WTC11 (cell line): ENCODE results near the gene CENPA. TPM values are rescaled to one million over a fixed set of nuclear protein-coding genes. Genes with fewer than 3 reads are reported as not detected.

Source experiments
- ATAC-seq: fragments of 200-7000 bp; cut with Tn5 transposase; 2 replicates; pipeline ENCODE4 v1.10.0; 2021; ENCODE audit warnings: mild to moderate bottlenecking, moderate library complexity
- Bru-seq: library from RNA; stranded (reverse); fragments of 400-500 nt; gene quantifications from one replicate; lab custom pipeline; 2021; lab: Mats Ljungman, UMichigan
- CTCF ChIA-PET: fragments of 300-600 bp; sonication (Branson Sonifier 250); formaldehyde crosslinking; loops from one replicate; lab custom pipeline; 2021; ENCODE audit warnings: antibody characterized with exemption; lab: Charles Lee
- POLR2A ChIA-PET: fragments of 350-600 bp; sonication (Branson Sonifier 250); formaldehyde crosslinking; loops from one replicate; lab custom pipeline; 2021; ENCODE audit warnings: antibody characterized with exemption; lab: Charles Lee
- DNase-seq: peaks from one replicate; pipeline ENCODE4 v3.0.0; 2021; ENCODE audit warnings: low spot score
- H3K27ac Mint-ChIP-seq: 2 replicates; pipeline ENCODE4 v1.8.0; 2021; ENCODE audit warnings: mixed read lengths
- H3K27me3 Mint-ChIP-seq: 2 replicates; pipeline ENCODE4 v1.8.0; 2021; ENCODE audit warnings: low read depth, mild to moderate bottlenecking, moderate library complexity, mixed read lengths
- H3K36me3 Mint-ChIP-seq: 2 replicates; pipeline ENCODE4 v1.8.0; 2021; ENCODE audit warnings: mixed read lengths
- H3K4me1 Mint-ChIP-seq: 2 replicates; pipeline ENCODE4 v1.8.0; 2022; ENCODE audit warnings: mixed read lengths
- H3K4me3 Mint-ChIP-seq: 2 replicates; pipeline ENCODE4 v1.8.0; 2021; ENCODE audit warnings: mild to moderate bottlenecking, moderate library complexity, mixed read lengths
- H3K9me3 Mint-ChIP-seq: 2 replicates; pipeline ENCODE4 v1.8.0; 2021; ENCODE audit warnings: mixed read lengths
- CREB1 ChIP-seq: sonication (generic); formaldehyde crosslinking; IDR thresholded peaks from 2 replicates; pipeline ENCODE4 v1.8.0; 2023; ENCODE audit warnings: mild to moderate bottlenecking, missing genetic modification reagents
- ELF4 ChIP-seq: sonication (generic); formaldehyde crosslinking; IDR thresholded peaks from 2 replicates; pipeline ENCODE4 v1.8.1; 2022; ENCODE audit warnings: low read depth, mild to moderate bottlenecking, moderate library complexity, missing genetic modification reagents
- ESRRA ChIP-seq: sonication (generic); formaldehyde crosslinking; IDR thresholded peaks from 2 replicates; pipeline ENCODE4 v1.8.1; 2022; ENCODE audit warnings: mild to moderate bottlenecking, missing genetic modification reagents, borderline replicate concordance
- ETV6 ChIP-seq: sonication (generic); formaldehyde crosslinking; IDR thresholded peaks from 2 replicates; pipeline ENCODE4 v1.8.1; 2022; ENCODE audit warnings: mild to moderate bottlenecking, missing genetic modification reagents
- FOXK1 ChIP-seq: sonication (generic); formaldehyde crosslinking; IDR thresholded peaks from 2 replicates; pipeline ENCODE4 v1.8.0; 2022; ENCODE audit warnings: mild to moderate bottlenecking, moderate library complexity, missing genetic modification reagents
- GABPB1 ChIP-seq: sonication (generic); formaldehyde crosslinking; IDR thresholded peaks from 2 replicates; pipeline ENCODE4 v1.8.1; 2023; ENCODE audit warnings: mild to moderate bottlenecking, missing genetic modification reagents
- MYBL2 ChIP-seq: sonication (generic); formaldehyde crosslinking; IDR thresholded peaks from 2 replicates; pipeline ENCODE4 v1.8.1; 2023; ENCODE audit warnings: mild to moderate bottlenecking, moderate library complexity, missing genetic modification reagents
- NFE2L1 ChIP-seq: sonication (generic); formaldehyde crosslinking; IDR thresholded peaks from 2 replicates; pipeline ENCODE4 v1.8.1; 2023; ENCODE audit warnings: missing genetic modification reagents
- NFYB ChIP-seq: sonication (generic); formaldehyde crosslinking; conservative IDR thresholded peaks from 2 replicates; pipeline ENCODE4 v1.8.0; 2022; ENCODE audit warnings: low read depth, missing genetic modification reagents
- PREB ChIP-seq: sonication (generic); formaldehyde crosslinking; IDR thresholded peaks from 2 replicates; pipeline ENCODE4 v1.8.1; 2022; ENCODE audit warnings: mild to moderate bottlenecking, missing genetic modification reagents, moderate library complexity, borderline replicate concordance
- SMAD3 ChIP-seq: sonication (generic); formaldehyde crosslinking; IDR thresholded peaks from 2 replicates; pipeline ENCODE4 v1.8.0; 2022; ENCODE audit warnings: missing genetic modification reagents, mild to moderate bottlenecking, borderline replicate concordance
- SOX15 ChIP-seq: fragments of 250-450 bp; sonication (Bioruptor Pico); IDR thresholded peaks from 2 replicates; pipeline ENCODE4 v1.9.0; 2021; ENCODE audit warnings: mild to moderate bottlenecking
- SP1 ChIP-seq: sonication (generic); formaldehyde crosslinking; conservative IDR thresholded peaks from 2 replicates; pipeline ENCODE4 v1.8.1; 2022; ENCODE audit warnings: missing genetic modification reagents
- TEAD1 ChIP-seq: sonication (generic); formaldehyde crosslinking; IDR thresholded peaks from 2 replicates; pipeline ENCODE4 v1.8.0; 2022; ENCODE audit warnings: mild to moderate bottlenecking, missing genetic modification reagents
- ZBTB21 ChIP-seq: sonication (generic); formaldehyde crosslinking; IDR thresholded peaks from 2 replicates; pipeline ENCODE4 v1.8.1; 2023; ENCODE audit warnings: mild to moderate bottlenecking, missing genetic modification reagents, borderline replicate concordance
- ZNF281 ChIP-seq: sonication (generic); formaldehyde crosslinking; IDR thresholded peaks from 2 replicates; pipeline ENCODE4 v1.8.0; 2023; ENCODE audit warnings: mild to moderate bottlenecking, missing genetic modification reagents
- long read RNA-seq, 3 experiments: library from RNA in 1 of 3; library from capped mRNA in 1 of 3; library from polyadenylated mRNA in 1 of 3; unstranded in 2 of 3; stranded (forward) in 1 of 3; transcript quantifications; one replicate each; pipeline ENCODE4 v2.0.0, GENCODE V29; 2021
- total RNA-seq: library from RNA; stranded (reverse); gene quantifications from 3 replicates; pipeline ENCODE4 v1.2.3, GENCODE V29; 2021
- TF ChIP-seq, protein P1 (sequence below): sonication (generic); formaldehyde crosslinking; IDR thresholded peaks from 2 replicates; pipeline ENCODE4 v1.8.0; 2022; ENCODE audit warnings: mild to moderate bottlenecking, missing genetic modification reagents
- TF ChIP-seq, protein P2 (sequence below): sonication (generic); formaldehyde crosslinking; IDR thresholded peaks from 2 replicates; pipeline ENCODE4 v1.8.0; 2023; ENCODE audit warnings: missing genetic modification reagents, mild to moderate bottlenecking, borderline replicate concordance
- TF ChIP-seq, protein P3 (sequence below): sonication (generic); formaldehyde crosslinking; IDR thresholded peaks from 2 replicates; pipeline ENCODE4 v1.8.1; 2022; ENCODE audit warnings: mild to moderate bottlenecking, moderate library complexity, missing genetic modification reagents
- TF ChIP-seq, protein P4 (sequence below): sonication (generic); formaldehyde crosslinking; IDR thresholded peaks from 2 replicates; pipeline ENCODE4 v1.8.0; 2022; ENCODE audit warnings: mild to moderate bottlenecking, missing genetic modification reagents
- TF ChIP-seq, protein P5 (sequence below): sonication (generic); formaldehyde crosslinking; conservative IDR thresholded peaks from 2 replicates; pipeline ENCODE4 v1.8.1; 2022; ENCODE audit warnings: mild to moderate bottlenecking, missing genetic modification reagents
- TF ChIP-seq, protein P6 (sequence below): sonication (generic); formaldehyde crosslinking; IDR thresholded peaks from 2 replicates; pipeline ENCODE4 v1.8.0; 2022; ENCODE audit warnings: mild to moderate bottlenecking, missing genetic modification reagents

Gene CENPA
- total RNA-seq = 37.4 to 45.6 TPM (median 40.2 TPM) in 3 replicates
- Bru-seq, nascent RNA = percentile 73 among the genes with signal in this experiment
- long read RNA-seq, experiment 1, transcript CENPA-201 (4 exons, 1,299 nt) = minor isoform, 18 of 204 reads
- long read RNA-seq, experiment 1, transcript CENPA-202 (5 exons, 1,452 nt) = major isoform, 150 of 204 reads
- long read RNA-seq, experiment 1, transcript CENPA-204 (6 exons, 745 nt) = minor isoform, 9 of 204 reads
- long read RNA-seq, experiment 1, partial matches to known transcripts = 2 of 204 reads
- long read RNA-seq, experiment 1, other reads (novel, unspliced or antisense) = 23 of 204 reads
- long read RNA-seq, experiment 2, transcript CENPA-202 (5 exons, 1,452 nt) = major isoform, 23 of 56 reads
- long read RNA-seq, experiment 2, transcript CENPA-204 (6 exons, 745 nt) = minor isoform, 8 of 56 reads
- long read RNA-seq, experiment 2, partial matches to known transcripts = 7 of 56 reads
- long read RNA-seq, experiment 2, other reads (novel, unspliced or antisense) = 16 of 56 reads
- long read RNA-seq, experiment 3, partial matches to known transcripts = 2 of 2 reads
- long read RNA-seq, experiment 3, other reads (novel, unspliced or antisense) = 0 of 2 reads

DNA sequence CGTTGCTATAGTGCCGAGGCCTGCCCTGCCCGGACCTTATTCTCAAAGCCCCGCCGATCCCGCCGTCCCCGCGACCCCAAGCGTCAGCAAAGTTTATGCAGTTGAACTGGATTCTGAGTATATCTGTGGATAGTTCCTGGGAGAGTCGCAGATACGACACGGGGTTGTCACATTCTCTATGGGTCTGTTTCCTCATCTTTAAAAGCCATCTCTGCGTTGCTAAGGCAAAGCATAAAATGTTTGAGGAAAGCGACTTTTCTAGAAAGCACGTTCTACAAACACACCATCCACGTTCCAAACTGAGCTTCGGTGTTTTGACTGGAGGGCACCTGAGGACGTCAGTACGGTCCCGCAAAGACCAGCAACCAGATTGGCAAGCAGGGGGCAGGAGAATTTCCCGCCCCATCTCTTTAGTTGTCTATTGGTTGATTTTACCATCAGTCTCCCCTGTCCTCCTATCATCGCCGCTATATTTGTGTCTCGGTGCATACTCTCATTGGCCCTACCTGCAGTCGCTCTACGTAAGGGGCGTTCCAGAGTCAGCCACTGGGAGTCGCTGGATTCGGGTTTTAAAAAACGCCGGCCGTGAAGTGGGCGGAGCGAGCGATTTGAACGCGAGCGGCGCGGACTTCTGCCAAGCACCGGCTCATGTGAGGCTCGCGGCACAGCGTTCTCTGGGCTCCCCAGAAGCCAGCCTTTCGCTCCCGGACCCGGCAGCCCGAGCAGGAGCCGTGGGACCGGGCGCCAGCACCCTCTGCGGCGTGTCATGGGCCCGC is at the start of gene CENPA:
Gene CENPA (plus strand): TSS at position 626 of the 776 bp plus-strand sequence. CDS start 141 bp downstream, at position 767.
- Mint-ChIP-seq H3K27ac (peak within 1 kb of the TSS; percentile 91), H3K36me3 (peaks cover 17% of the 10 kb centered on the region), H3K4me1 (peaks cover 21% of the 10 kb centered on the region), H3K27me3 (peaks cover 3% of the 10 kb centered on the region), H3K9me3 (peaks cover under 1% of the 10 kb centered on the region; the same call in 1 of the 2 replicates), H3K4me3 (peak within 1 kb of the TSS; percentile 84)
- ChIA-PET CTCF (interaction anchor here (0.6 to 1.6 kb wide), 4 partner anchors 15 to 61 kb away, joined by 3 to 8 read pairs (median 4); partner anchors contain the start of gene SLC35F6), POLR2A (interaction anchor here (0.8 to 1.0 kb wide), 3 partner anchors 14 to 61 kb away, joined by 3 to 4 read pairs (median 3); no protein-coding TSS in a partner anchor)
- peak; percentile 96 for DNase-seq
- ATAC-seq = peak; percentile 100
- TF ChIP-seq, protein P1, sequence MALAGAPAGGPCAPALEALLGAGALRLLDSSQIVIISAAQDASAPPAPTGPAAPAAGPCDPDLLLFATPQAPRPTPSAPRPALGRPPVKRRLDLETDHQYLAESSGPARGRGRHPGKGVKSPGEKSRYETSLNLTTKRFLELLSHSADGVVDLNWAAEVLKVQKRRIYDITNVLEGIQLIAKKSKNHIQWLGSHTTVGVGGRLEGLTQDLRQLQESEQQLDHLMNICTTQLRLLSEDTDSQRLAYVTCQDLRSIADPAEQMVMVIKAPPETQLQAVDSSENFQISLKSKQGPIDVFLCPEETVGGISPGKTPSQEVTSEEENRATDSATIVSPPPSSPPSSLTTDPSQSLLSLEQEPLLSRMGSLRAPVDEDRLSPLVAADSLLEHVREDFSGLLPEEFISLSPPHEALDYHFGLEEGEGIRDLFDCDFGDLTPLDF (CRISPR knock-in tag) = peak; percentile 89; the same call in 1 of the 2 replicates
- TF ChIP-seq, protein P2, sequence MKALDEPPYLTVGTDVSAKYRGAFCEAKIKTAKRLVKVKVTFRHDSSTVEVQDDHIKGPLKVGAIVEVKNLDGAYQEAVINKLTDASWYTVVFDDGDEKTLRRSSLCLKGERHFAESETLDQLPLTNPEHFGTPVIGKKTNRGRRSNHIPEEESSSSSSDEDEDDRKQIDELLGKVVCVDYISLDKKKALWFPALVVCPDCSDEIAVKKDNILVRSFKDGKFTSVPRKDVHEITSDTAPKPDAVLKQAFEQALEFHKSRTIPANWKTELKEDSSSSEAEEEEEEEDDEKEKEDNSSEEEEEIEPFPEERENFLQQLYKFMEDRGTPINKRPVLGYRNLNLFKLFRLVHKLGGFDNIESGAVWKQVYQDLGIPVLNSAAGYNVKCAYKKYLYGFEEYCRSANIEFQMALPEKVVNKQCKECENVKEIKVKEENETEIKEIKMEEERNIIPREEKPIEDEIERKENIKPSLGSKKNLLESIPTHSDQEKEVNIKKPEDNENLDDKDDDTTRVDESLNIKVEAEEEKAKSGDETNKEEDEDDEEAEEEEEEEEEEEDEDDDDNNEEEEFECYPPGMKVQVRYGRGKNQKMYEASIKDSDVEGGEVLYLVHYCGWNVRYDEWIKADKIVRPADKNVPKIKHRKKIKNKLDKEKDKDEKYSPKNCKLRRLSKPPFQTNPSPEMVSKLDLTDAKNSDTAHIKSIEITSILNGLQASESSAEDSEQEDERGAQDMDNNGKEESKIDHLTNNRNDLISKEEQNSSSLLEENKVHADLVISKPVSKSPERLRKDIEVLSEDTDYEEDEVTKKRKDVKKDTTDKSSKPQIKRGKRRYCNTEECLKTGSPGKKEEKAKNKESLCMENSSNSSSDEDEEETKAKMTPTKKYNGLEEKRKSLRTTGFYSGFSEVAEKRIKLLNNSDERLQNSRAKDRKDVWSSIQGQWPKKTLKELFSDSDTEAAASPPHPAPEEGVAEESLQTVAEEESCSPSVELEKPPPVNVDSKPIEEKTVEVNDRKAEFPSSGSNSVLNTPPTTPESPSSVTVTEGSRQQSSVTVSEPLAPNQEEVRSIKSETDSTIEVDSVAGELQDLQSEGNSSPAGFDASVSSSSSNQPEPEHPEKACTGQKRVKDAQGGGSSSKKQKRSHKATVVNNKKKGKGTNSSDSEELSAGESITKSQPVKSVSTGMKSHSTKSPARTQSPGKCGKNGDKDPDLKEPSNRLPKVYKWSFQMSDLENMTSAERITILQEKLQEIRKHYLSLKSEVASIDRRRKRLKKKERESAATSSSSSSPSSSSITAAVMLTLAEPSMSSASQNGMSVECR (CRISPR knock-in tag) = peak; percentile 81; the same call in 1 of the 2 replicates
- TF ChIP-seq SP1 (CRISPR knock-in tag) (peak; percentile 81), ETV6 (peak; percentile 98), NFYB (CRISPR knock-in tag) (peak; percentile 95), FOXK1 (peak; percentile 96), PREB (CRISPR knock-in tag) (0 out of 2 replicates have a peak, but pooled peaks have one; percentile 67), MYBL2 (CRISPR knock-in tag) (peak; percentile 99), ZBTB21 (CRISPR knock-in tag) (0 out of 2 replicates have a peak, but pooled peaks have one; percentile 63), SOX15 (CRISPR knock-in tag) (no peak), SMAD3 (CRISPR knock-in tag) (peak; percentile 97; the same call in 1 of the 2 replicates), ESRRA (CRISPR knock-in tag) (no peak), NFE2L1 (CRISPR knock-in tag) (peak; percentile 85), CREB1 (CRISPR knock-in tag) (peak; percentile 82; the same call in 1 of the 2 replicates), GABPB1 (CRISPR knock-in tag) (peak; percentile 87), ELF4 (CRISPR knock-in tag) (0 out of 2 replicates have a peak, but pooled peaks have one; percentile 64), TEAD1 (CRISPR knock-in tag) (peak; percentile 95), ZNF281 (CRISPR knock-in tag) (peak; percentile 55; the same call in 1 of the 2 replicates)
- TF ChIP-seq, protein P3, sequence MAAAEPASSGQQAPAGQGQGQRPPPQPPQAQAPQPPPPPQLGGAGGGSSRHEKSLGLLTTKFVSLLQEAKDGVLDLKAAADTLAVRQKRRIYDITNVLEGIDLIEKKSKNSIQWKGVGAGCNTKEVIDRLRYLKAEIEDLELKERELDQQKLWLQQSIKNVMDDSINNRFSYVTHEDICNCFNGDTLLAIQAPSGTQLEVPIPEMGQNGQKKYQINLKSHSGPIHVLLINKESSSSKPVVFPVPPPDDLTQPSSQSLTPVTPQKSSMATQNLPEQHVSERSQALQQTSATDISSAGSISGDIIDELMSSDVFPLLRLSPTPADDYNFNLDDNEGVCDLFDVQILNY (CRISPR knock-in tag) = peak; percentile 71; the same call in 1 of the 2 replicates
- TF ChIP-seq, protein P4, sequence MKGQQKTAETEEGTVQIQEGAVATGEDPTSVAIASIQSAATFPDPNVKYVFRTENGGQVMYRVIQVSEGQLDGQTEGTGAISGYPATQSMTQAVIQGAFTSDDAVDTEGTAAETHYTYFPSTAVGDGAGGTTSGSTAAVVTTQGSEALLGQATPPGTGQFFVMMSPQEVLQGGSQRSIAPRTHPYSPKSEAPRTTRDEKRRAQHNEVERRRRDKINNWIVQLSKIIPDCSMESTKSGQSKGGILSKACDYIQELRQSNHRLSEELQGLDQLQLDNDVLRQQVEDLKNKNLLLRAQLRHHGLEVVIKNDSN (CRISPR knock-in tag) = peak; percentile 54; the same call in 1 of the 2 replicates
- TF ChIP-seq, protein P5, sequence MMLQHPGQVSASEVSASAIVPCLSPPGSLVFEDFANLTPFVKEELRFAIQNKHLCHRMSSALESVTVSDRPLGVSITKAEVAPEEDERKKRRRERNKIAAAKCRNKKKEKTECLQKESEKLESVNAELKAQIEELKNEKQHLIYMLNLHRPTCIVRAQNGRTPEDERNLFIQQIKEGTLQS (CRISPR knock-in tag) = no peak
- TF ChIP-seq, protein P6, sequence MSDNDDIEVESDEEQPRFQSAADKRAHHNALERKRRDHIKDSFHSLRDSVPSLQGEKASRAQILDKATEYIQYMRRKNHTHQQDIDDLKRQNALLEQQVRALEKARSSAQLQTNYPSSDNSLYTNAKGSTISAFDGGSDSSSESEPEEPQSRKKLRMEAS (CRISPR knock-in tag) = peak; percentile 97
